Lower leg skin (tissue), 4 donors: ENCODE results near the gene ELF1. TPM values are rescaled to one million over a fixed set of nuclear protein-coding genes. Genes with fewer than 3 reads are reported as not detected.

ENCODE experiments used
- DNase-seq, 2 donors: peaks; one replicate each; pipeline ENCODE4 v3.0.0-alpha.2; 2019; ENCODE audit warnings: low spot score in 2 of 2
- H3K4me3 ChIP-seq: fragments of 200-600 bp; sonication (generic); 2 replicates; pipeline ENCODE4 v1.5.1; 2017; ENCODE audit warnings: mild to moderate bottlenecking, low read depth; ENCODE audit not compliant: poor library complexity, severe bottlenecking
- CTCF ChIP-seq, 3 donors: fragments of 450-650 bp; IDR thresholded peaks; one replicate each; pipeline ENCODE4 v1.5.1; 2016; ENCODE audit warnings: antibody characterized with exemption in 3 of 3, mild to moderate bottlenecking in 3 of 3, moderate library complexity in 2 of 3
- POLR2A ChIP-seq, 2 donors: fragments of 450-650 bp; IDR thresholded peaks; one replicate each; pipeline ENCODE4 v1.6.1; 2016 to 2017; ENCODE audit warnings: antibody characterized with exemption in 2 of 2, mild to moderate bottlenecking in 1 of 2, moderate library complexity in 1 of 2
- WGBS, 2 donors: methylation state at CpG; one replicate each; pipeline ENCODE4 v1.1.5; 2018; 5-methylcytosine and 5-hydroxymethylcytosine counted together
- intact Hi-C: fragments of 100-400 bp; cut with DNase I; formaldehyde crosslinking; loops from one replicate; pipeline ENCODE4 v1.15.0; 2023; ENCODE audit warnings: low total_unique reads
- total RNA-seq, 4 donors: library from RNA; depleted of rRNA; stranded (reverse); fragments of >200 nt; gene quantifications; one replicate each; pipeline ENCODE4 v1.1.0, GENCODE V29; 2016

Gene ELF1
- total RNA-seq, result 100 to 1,000 TPM; 112 to 137 (median 125) TPM

DNA sequence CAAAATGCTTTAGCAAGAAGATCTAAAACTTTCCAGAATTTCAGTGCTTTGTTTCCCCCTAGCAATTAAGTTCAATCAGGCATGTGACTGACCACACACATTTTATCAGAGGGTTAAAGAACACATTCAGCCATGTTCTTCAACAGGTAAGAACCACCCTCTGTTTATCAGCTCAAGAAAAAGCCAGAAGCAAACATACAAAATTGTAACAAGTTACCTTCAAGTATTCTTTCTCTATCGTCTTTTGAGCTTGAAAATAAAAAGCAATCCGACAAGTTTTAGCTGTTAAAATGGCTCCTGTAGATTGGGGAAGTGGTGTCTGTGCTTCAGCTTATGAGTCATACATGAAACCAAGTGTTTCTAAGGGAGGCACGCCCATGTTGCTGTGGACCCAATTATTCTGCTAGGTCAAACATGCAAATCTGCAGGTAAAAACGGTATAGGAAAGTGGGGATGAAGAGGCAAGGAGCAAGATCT lies at the start of gene ELF1:
Gene ELF1 (minus strand): TSS at position 306 of the 477 bp plus-strand sequence. CDS start 37,262 bp downstream, outside the sequence.
- H3K4me3 ChIP-seq, result no peak within 1 kb of the TSS
- intact Hi-C loops, result no loop called here
- no peak for TF ChIP-seq CTCF (IDR thresholded peaks at IDR 0.05)
- peak in 1 of 2 donors; percentile 77 for DNase-seq
- WGBS, 2 donors, result 18 to 19% methylated on average over 4 of the region's 4 CpGs

DNA sequence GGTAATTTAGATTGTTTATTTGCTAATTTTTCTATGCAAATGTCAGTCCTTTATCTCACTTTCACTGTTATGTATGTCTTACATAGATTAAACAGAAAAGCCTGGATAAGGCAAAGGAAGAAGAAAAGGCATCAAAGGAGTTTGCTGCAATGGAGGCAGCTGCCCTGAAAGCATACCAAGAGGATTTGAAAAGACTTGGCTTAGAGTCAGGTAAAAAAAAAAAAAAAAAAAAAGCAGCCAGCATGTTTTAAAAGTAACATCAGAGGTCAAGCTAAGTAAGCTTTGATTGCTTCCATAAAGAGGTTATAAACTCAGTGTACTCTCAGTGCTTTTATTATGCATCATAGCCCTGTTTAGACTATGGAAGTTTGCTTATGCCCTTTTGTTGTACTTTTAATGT lies 46.0 kb upstream of the ELF1 start:
- no peak for TF ChIP-seq CTCF (IDR thresholded peaks at IDR 0.05)
- no peak for TF ChIP-seq POLR2A (IDR thresholded peaks at IDR 0.05)
- no peak overlapping the region for H3K4me3 ChIP-seq
- DNase-seq, result no peak
- intact Hi-C loops, result no loop called here

DNA sequence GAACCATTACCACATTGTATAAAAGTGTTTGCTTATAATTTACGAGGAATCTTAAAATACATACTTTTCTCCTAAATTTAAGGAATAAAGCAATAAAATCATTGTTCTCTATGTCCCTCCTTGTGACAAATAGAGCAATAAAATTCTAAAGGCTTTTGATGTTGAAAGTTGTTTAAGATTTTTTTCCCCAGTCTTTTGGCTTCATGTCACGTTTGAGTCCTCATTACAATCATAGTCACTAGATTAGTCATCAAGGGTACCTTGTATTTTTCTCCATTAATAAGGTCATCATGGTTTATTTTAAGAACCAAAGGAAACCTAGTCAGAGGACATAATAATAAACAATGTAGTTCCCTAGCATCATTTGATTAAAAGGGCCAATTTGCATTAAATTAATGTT lies 45.4 kb upstream of the ELF1 start:
- intact Hi-C loops, result no loop called here
- no peak for TF ChIP-seq CTCF (IDR thresholded peaks at IDR 0.05)
- TF ChIP-seq POLR2A (IDR thresholded peaks at IDR 0.05), result no peak
- DNase-seq, result no peak
- H3K4me3 ChIP-seq, result no peak overlapping the region
- WGBS, 2 donors, result 43 to 54% methylated on average over 2 of the region's 2 CpGs

GRCh38 chr13:41061914-41062837 lies 43.1 kb upstream of the ELF1 start:
- DNase-seq, result no peak
- 1 to 2% methylated on average over 24 of the region's 24 CpGs for WGBS, 2 donors
- intact Hi-C loops, result no loop called here
- peak overlapping the region; percentile 76 for H3K4me3 ChIP-seq
- no peak for TF ChIP-seq CTCF (IDR thresholded peaks at IDR 0.05)
- TF ChIP-seq POLR2A (IDR thresholded peaks at IDR 0.05), result peak in 1 of 2 donors; percentile 27

- intact Hi-C loops, result no loop called here
- peak in 1 of 2 donors; percentile 3 for TF ChIP-seq POLR2A (IDR thresholded peaks at IDR 0.05)
- no peak for TF ChIP-seq CTCF (IDR thresholded peaks at IDR 0.05)
- H3K4me3 ChIP-seq, result peak within 1 kb of the TSS; percentile 76
- 0% methylated on average over 59 to 60 of the region's 71 CpGs for WGBS, 2 donors
- DNase-seq, result peak; percentile 95 to 99
These were observed 42.2 kb upstream of the ELF1 start, which contains the start of gene WBP4 for GRCh38 chr13:41061075-41061913. TSS of gene WBP4 (plus strand) at chr13:41061509. CDS start at chr13:41061674, 165 bp downstream.
